Activated CD4-positive, alpha-beta T cell treated with anti-CD3 and anti-CD28 coated beads, Interleukin-2, amount 10 ng/mL, durations not matched to agents 7 days and 5 days (primary cell): Measurements from ENCODE around the gene GPA33. TPM values are rescaled to one million over a fixed set of nuclear protein-coding genes. Genes with fewer than 3 reads are reported as not detected.

Experiments used
- CTCF ChIA-PET: fragments of 350-600 bp; sonication (Branson Sonifier 250); formaldehyde crosslinking; loops from one replicate; lab custom pipeline; 2021; ENCODE audit warnings: antibody characterized with exemption; lab: Charles Lee
- POLR2A ChIA-PET: fragments of 350-600 bp; sonication (Branson Sonifier 250); formaldehyde crosslinking; loops from one replicate; lab custom pipeline; 2021; ENCODE audit warnings: antibody characterized with exemption; lab: Charles Lee
- DNase-seq: peaks from one replicate; pipeline ENCODE4 v3.0.0-alpha.2; 2020
- H3K27ac Mint-ChIP-seq: one replicate; pipeline ENCODE4 v1.8.0; 2021; ENCODE audit warnings: mild to moderate bottlenecking, moderate library complexity, mixed read lengths
- H3K27me3 Mint-ChIP-seq: one replicate; pipeline ENCODE4 v1.8.0; 2021; ENCODE audit warnings: mixed read lengths
- H3K36me3 Mint-ChIP-seq: one replicate; pipeline ENCODE4 v1.8.0; 2021; ENCODE audit warnings: low read depth, mixed read lengths
- H3K4me1 Mint-ChIP-seq: one replicate; pipeline ENCODE4 v1.8.0; 2021; ENCODE audit warnings: mixed read lengths
- H3K4me3 Mint-ChIP-seq: one replicate; pipeline ENCODE4 v1.8.0; 2021; ENCODE audit warnings: mild to moderate bottlenecking, moderate library complexity, mixed read lengths
- H3K9me3 Mint-ChIP-seq: one replicate; pipeline ENCODE4 v1.8.0; 2021; ENCODE audit warnings: mixed read lengths
- total RNA-seq, 2 experiments: library from RNA; stranded (reverse); gene quantifications; one replicate each; pipeline ENCODE4 v1.2.3, GENCODE V29; 2021

Gene GPA33, protein sequence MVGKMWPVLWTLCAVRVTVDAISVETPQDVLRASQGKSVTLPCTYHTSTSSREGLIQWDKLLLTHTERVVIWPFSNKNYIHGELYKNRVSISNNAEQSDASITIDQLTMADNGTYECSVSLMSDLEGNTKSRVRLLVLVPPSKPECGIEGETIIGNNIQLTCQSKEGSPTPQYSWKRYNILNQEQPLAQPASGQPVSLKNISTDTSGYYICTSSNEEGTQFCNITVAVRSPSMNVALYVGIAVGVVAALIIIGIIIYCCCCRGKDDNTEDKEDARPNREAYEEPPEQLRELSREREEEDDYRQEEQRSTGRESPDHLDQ
- 1 to 10 TPM; 2.2 to 2.3 TPM for total RNA-seq

DNA sequence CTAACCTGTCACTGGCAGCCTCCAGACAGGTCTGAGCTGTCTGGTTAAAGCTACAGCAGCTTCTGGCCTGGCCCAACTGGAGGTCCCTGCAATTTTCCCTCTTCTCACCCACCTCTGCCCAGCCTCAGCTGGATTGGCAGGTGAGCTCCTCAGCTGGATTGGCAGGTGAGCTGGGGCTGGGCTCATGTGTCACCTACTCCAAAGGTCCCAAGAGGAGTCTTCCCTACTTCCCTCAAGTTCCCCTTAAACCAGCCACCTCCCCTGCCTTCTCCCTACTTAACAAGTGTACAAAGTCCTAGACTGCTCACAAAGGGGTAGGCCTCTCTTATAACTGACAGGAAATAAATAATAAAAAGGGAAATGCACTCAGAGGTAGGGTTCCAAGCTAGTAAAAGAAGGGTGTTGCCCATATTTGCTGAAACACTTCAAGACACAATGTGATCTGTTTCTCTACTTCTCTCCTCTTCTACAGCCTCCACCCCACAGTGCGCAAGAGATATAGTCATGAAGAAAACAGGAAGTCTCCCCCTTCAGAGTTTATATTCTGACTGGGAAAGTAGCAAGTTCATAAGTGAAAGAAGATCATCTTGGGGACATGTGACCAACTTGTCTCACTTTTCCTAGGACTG, at the start of gene GPA33:
Gene GPA33, minus strand, starts transcription at position 64 of the 629 bp plus-strand sequence. CDS start 90 bp downstream, outside the sequence.
- peak; percentile 45 for DNase-seq
- Mint-ChIP-seq H3K4me1 (peaks cover 26% of the 10 kb centered on the region), H3K36me3 (peaks cover 10% of the 10 kb centered on the region), H3K9me3 (peaks cover 3% of the 10 kb centered on the region), H3K4me3 (peak within 1 kb of the TSS; percentile 35), H3K27ac (peak within 1 kb of the TSS; percentile 94), H3K27me3 (no peaks in the 10 kb centered on the region)
- CTCF ChIA-PET = interaction anchor here (0.6 to 2.7 kb wide), 4 partner anchors 11 to 709 kb away, joined by 3 to 6 read pairs (median 4); no protein-coding TSS in a partner anchor
- POLR2A ChIA-PET = no interaction called here

DNA sequence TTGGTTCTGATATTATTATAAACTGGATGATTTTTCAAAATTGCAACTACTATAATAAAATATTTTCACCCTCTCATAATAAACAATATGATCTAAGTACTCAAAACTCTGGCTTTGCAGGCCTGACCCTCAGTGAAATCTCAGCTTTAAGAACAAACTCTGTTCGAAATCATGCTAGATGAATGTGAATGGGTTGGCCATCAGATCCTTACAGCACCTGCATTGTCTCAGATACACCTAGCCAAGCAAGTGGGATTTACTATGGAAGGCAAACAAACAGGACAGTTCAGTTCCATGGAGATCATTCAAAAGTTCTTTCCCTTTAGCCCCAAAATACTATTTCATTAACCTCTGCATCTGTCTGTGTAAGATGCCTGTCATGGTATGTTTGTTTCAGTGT, 48.5 kb upstream of the GPA33 start:
- no peak for DNase-seq
- H3K36me3 Mint-ChIP-seq = no peaks in the 10 kb centered on the region
- H3K4me1 Mint-ChIP-seq = no peaks in the 10 kb centered on the region
- H3K27ac Mint-ChIP-seq = no peak overlapping the region
- POLR2A ChIA-PET = no interaction called here
- CTCF ChIA-PET = interaction anchor here (1.7 kb wide), 1 partner anchor 8 kb away, joined by 5 read pairs; no protein-coding TSS in a partner anchor
- H3K4me3 Mint-ChIP-seq = no peak overlapping the region
- no peaks in the 10 kb centered on the region for H3K9me3 Mint-ChIP-seq
- peaks cover 32% of the 10 kb centered on the region for H3K27me3 Mint-ChIP-seq

DNA sequence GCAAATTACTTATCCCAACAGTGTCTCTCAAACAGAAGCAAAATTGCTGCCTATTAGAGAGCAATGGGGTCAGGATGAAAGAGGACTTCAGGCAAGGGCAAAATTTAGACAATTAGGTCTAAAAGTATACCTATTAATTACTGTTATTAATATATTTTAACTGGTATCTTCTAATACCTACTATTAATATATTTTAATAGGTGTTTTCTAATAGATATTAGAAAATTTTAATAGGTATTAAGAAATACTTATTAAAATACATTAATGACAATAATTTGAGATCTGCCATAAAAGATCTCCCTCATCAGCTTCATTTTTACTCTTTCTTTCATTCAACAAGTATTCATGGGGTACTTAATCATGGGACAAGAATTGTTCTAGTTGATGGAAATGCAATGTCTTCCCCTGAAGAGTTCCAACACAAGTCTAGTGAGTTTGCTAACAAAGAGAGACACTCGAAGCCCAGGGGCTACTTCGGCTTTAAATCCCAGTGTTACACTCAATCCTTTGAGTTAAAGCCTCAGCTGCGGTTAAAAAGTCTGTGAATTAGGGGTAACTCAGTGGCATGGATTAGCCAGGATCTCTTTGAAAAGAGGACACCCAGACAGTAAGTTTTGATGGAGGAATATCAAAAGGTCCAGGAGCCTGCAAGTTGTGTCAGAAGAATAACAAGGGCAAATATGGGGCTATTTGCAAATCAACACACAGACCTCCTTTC, 47.8 kb upstream of the GPA33 start:
- no peaks in the 10 kb centered on the region for H3K36me3 Mint-ChIP-seq
- no peak for DNase-seq
- H3K9me3 Mint-ChIP-seq = no peaks in the 10 kb centered on the region
- no peaks in the 10 kb centered on the region for H3K4me1 Mint-ChIP-seq
- H3K27ac Mint-ChIP-seq = no peak overlapping the region
- no peak overlapping the region for H3K4me3 Mint-ChIP-seq
- peaks cover 33% of the 10 kb centered on the region for H3K27me3 Mint-ChIP-seq
- CTCF ChIA-PET = no interaction called here
- POLR2A ChIA-PET = no interaction called here

DNA sequence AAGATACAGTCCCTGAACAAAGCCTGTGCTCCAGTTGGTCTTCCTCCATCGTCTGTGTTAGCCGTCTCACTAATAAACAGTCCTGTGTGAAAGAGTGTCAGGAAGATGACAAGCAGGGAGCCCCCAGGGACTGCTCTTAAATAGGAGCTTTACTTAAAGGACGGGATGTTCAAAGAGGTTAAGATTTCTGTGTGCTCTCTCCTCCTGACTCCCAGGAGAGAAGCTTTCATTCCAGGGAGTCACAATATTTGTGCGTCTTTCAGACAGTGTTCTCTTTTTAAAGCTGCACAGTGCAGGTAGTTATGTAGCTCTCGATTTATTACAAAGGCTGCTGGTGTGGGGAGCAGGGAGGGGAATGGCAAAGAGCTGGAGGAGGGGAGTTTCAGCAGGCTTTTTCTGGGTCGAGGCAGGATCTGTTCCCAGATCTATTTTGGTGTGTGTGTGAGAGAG, 47.2 kb upstream of the GPA33 start:
- no peaks in the 10 kb centered on the region for H3K9me3 Mint-ChIP-seq
- no peaks in the 10 kb centered on the region for H3K4me1 Mint-ChIP-seq
- H3K27ac Mint-ChIP-seq = no peak overlapping the region
- no peak overlapping the region for H3K4me3 Mint-ChIP-seq
- H3K27me3 Mint-ChIP-seq = peaks cover 33% of the 10 kb centered on the region
- H3K36me3 Mint-ChIP-seq = no peaks in the 10 kb centered on the region
- POLR2A ChIA-PET = no interaction called here
- CTCF ChIA-PET = no interaction called here
- no peak for DNase-seq

DNA sequence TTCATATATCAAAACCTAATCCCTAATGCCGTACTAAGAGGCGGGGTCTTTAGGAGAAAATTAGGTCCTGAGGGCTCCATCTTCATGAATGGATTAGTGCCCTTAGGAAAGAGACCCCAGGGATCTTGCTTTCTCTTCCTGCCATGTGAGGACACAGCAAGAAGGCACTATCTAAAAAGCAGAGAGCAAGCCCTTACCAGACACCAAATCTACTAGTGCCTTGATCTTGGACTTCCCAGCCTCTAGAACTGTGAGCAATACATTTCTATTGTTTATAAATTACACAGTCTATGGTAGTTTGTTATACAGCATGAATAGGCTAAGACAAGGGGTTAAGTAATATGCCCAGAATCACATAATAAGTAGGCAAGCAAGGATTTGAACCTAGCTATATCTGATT, 46.6 kb upstream of the GPA33 start:
- no peaks in the 10 kb centered on the region for H3K36me3 Mint-ChIP-seq
- H3K9me3 Mint-ChIP-seq = no peaks in the 10 kb centered on the region
- H3K4me3 Mint-ChIP-seq = no peak overlapping the region
- POLR2A ChIA-PET = no interaction called here
- no peak for DNase-seq
- no peaks in the 10 kb centered on the region for H3K4me1 Mint-ChIP-seq
- peaks cover 36% of the 10 kb centered on the region for H3K27me3 Mint-ChIP-seq
- CTCF ChIA-PET = interaction anchor here (0.6 kb wide), 1 partner anchor 93 kb away, joined by 5 read pairs; no protein-coding TSS in a partner anchor
- H3K27ac Mint-ChIP-seq = no peak overlapping the region

DNA sequence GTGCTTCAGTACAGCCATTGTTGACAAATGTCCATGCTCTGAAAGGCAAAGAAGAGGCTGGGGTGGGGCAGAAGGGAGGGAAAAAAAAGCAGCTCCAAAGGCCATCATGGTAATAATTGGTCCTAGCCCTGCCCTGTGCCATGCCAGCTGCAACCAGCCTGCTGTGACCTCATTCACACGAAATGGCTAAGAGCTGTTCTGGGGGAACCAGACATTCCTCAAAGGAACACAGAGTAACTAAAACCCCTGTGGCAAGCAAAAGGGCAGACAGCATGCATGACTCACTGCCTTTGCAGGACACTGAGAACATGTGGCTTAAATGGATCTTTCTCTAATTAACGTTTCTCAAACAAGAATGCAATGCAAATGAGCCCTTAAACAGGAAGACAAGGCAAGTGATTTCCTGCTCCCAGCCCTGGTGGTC, 46.0 kb upstream of the GPA33 start:
- Mint-ChIP-seq H3K36me3 (no peaks in the 10 kb centered on the region), H3K9me3 (no peaks in the 10 kb centered on the region), H3K4me1 (no peaks in the 10 kb centered on the region), H3K27me3 (peaks cover 38% of the 10 kb centered on the region), H3K4me3 (no peak overlapping the region), H3K27ac (no peak overlapping the region)
- DNase-seq = no peak
- ChIA-PET POLR2A (no interaction called here), CTCF (interaction anchor here (0.6 to 1.0 kb wide), 2 partner anchors 10 to 94 kb away, joined by 4 to 5 read pairs; no protein-coding TSS in a partner anchor)

DNA sequence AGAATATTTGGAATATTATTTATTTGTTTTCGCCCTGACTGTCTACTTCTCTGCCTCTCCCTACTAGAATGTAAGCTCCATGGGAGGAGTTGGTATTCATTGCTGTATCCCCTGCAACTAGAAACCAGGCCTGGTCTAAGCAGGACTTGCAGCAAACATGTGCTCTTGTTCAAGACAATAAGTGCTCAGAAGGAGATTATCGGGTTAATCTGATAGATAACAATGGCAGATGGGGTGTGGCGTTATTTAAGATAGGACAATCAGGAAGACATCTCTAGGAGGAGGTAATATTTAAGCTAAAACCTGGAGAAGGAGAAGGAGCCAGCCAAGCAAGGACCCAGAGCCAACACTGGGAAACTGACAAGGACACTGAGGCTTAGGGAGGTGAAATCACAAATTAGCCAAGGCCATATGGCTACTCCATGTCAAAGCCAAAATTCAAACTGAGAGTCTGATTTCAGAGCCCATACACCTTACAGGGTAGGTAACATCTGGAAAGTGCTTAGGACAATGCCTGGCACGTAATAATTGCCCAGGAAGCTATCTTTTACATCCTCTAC, 45.2 kb upstream of the GPA33 start:
- ChIA-PET CTCF (interaction anchor here (1.0 kb wide), 1 partner anchor 9 kb away, joined by 4 read pairs; no protein-coding TSS in a partner anchor), POLR2A (interaction anchor here (0.7 kb wide), 1 partner anchor 150 kb away, joined by 11 read pairs; no protein-coding TSS in a partner anchor)
- DNase-seq = no peak
- H3K27ac Mint-ChIP-seq = no peak overlapping the region
- no peaks in the 10 kb centered on the region for H3K4me1 Mint-ChIP-seq
- H3K9me3 Mint-ChIP-seq = no peaks in the 10 kb centered on the region
- no peak overlapping the region for H3K4me3 Mint-ChIP-seq
- no peaks in the 10 kb centered on the region for H3K36me3 Mint-ChIP-seq
- H3K27me3 Mint-ChIP-seq = peaks cover 35% of the 10 kb centered on the region

DNA sequence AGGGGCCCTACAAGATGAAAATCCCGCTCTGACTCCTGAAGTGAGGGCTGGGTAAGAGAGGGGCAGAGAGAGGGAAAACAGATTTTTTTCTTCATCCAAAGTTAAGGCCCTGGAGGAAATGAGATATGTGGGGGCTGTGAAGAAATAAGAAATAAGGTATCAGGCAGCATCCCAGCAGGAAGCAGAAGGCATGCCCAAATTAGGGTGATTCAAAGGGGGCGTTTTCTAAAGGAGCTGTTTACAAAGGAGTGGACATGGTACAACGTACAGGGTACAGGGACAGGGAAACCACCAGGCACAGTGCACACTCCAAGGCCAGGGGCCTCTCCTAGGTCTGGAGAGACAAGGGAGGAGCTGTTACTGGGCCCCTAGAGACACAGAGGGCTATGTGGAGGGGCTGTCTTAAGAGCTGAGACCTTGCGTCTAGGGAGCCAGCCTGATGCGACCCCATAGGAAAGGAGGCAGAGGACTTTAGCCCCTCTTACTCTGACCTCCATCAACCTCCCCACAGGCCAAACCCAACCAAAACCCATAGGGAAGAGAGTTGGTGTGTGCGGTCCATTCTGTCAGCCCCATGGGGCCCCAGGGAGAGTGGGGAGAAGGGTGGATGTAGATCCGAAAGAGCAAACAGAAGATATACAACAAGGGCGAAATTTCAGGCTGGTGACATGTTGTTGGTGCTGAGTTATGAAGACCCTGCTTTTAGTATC, 42.3 kb upstream of the GPA33 start:
- DNase-seq = no peak
- Mint-ChIP-seq H3K4me3 (no peak overlapping the region), H3K9me3 (no peaks in the 10 kb centered on the region), H3K27ac (no peak overlapping the region), H3K4me1 (no peaks in the 10 kb centered on the region), H3K27me3 (peaks cover 37% of the 10 kb centered on the region), H3K36me3 (no peaks in the 10 kb centered on the region)
- POLR2A ChIA-PET = no interaction called here
- CTCF ChIA-PET = no interaction called here

DNA sequence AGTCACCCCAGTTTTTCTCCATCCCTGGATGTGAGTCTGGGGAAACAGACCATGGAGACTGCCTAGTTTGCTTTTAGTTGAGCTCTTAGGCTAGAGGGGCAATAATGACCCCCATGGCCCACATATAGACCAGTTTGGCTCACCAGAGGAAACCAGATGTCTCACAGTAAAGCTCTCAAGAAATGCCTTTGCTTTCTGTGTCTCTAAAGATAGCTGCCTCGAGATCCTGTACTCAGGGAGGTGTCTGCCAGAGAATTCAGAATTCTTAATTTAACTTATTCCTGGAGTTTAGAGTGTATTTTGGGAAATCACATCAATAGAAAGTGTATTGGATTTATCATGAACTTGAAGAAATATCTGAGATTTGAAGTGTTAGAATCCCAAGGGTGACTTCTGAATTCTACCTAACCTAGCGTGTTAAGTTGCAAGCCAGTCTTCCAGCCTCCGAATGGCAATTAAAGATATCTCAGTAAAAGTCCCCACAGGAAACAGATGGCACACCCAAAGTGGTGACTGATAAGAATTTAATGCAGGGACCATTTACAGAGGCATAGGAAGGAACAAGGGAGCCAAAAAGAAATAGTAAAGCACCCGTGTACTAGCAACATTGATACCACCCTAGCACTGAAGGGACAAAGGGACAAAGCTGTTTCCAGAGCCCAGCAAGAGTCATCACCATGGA, 40.8 kb upstream of the GPA33 start:
- Mint-ChIP-seq H3K4me1 (no peaks in the 10 kb centered on the region), H3K27me3 (peaks cover 35% of the 10 kb centered on the region), H3K9me3 (no peaks in the 10 kb centered on the region), H3K36me3 (no peaks in the 10 kb centered on the region), H3K27ac (no peak overlapping the region), H3K4me3 (no peak overlapping the region)
- POLR2A ChIA-PET = no interaction called here
- DNase-seq = no peak
- CTCF ChIA-PET = interaction anchor here (1.1 to 1.5 kb wide), 2 partner anchors 8 to 150 kb away, joined by 3 to 5 read pairs; no protein-coding TSS in a partner anchor

DNA sequence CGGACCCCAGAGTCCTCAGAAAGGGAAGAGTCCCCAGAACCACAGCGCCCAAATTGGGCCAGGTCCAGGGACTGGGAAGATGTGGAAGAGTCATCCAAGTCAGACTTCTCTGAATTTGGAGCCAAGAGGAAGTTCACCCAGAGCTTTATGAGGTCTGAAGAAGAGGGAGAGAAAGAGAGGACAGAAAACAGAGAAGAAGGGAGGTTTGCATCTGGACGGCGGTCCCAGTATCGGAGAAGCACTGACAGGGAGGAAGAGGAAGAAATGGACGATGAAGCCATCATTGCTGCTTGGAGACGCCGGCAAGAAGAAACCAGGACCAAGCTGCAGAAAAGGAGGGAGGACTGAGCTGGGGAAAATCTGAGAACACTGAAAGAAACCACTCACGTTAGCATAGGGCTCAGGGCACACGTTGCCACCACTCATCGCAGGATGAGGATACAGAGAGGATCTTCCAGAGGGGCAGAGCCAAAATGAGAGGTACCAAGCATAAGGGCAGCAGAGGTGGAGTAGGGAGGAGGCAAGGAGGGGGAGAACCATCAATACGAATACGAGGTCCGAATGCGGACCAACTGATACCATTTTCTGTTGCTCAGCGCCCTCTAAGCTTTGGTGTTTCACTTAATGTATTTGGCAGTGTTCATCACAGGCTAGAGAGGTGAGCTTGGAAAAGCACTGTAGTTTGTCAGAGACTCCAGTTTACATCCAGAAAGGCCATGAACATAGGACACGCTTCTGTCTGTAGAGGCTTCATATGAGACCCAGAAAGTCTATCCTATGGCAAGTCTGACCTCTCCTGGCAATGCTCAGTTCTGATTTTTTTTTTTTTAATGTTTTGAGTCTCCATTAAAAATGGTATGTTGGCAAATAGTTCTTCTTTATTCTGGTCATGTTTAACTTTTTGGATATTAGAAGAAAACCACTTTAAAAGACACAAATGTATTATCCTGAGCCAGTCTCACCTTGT, 38.4 kb upstream of the GPA33 start:
- CTCF ChIA-PET = interaction anchor here (1.1 kb wide), 1 partner anchor 10 kb away, joined by 4 read pairs; no protein-coding TSS in a partner anchor
- POLR2A ChIA-PET = no interaction called here
- Mint-ChIP-seq H3K9me3 (no peaks in the 10 kb centered on the region), H3K27ac (no peak overlapping the region), H3K27me3 (peaks cover 25% of the 10 kb centered on the region), H3K4me3 (no peak overlapping the region), H3K4me1 (no peaks in the 10 kb centered on the region), H3K36me3 (no peaks in the 10 kb centered on the region)
- DNase-seq = no peak

DNA sequence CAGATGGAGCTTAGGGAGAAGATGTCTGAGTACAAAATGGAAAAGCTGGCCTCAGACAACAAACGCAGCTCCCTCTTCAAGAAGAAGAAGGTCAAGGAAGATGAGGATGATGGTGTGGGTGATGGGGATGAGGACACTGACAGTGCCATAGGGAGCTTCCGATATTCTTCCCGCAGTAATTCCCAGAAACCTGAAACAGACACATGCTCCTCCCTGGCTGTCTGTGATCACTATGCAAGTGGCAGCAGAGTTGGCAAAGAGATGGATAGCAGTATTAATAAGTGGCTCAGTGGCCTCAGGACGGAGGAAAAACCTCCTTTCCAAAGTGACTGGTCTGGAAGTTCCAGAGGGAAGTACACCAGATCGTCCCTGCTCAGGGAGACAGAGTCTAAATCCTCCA, 37.5 kb upstream of the GPA33 start:
- Mint-ChIP-seq H3K4me3 (no peak overlapping the region), H3K4me1 (no peaks in the 10 kb centered on the region), H3K36me3 (no peaks in the 10 kb centered on the region), H3K27ac (no peak overlapping the region), H3K9me3 (no peaks in the 10 kb centered on the region), H3K27me3 (peaks cover 25% of the 10 kb centered on the region)
- DNase-seq = no peak
- CTCF ChIA-PET = interaction anchor here (1.1 kb wide), 1 partner anchor 9 kb away, joined by 4 read pairs; no protein-coding TSS in a partner anchor
- POLR2A ChIA-PET = no interaction called here
